T-cell (primary cell): ENCODE data around the gene FANCI. TPM values are rescaled to one million over a fixed set of nuclear protein-coding genes. Genes with fewer than 3 reads are reported as not detected.

Experiments used
- ATAC-seq, 4 experiments: fragments of 200-7000 bp in 3 of 4; fragments of 150-1000 bp in 1 of 4; cut with Tn5 transposase; replicated peaks in 1 of 4; 1 replicate in 3 of 4; 2 replicates in 1 of 4; pipeline ENCODE4 v1.10.0; 2021; ENCODE audit warnings: moderate library complexity in 3 of 4, mild to moderate bottlenecking in 2 of 4, moderate number of reproducible peaks in 1 of 4
- CTCF ChIA-PET, 2 donors: fragments of 300-600 bp; sonication (Branson Sonifier 250); formaldehyde crosslinking; loops; one replicate each; lab custom pipeline; 2022; ENCODE audit warnings: antibody characterized with exemption in 2 of 2; lab: Charles Lee
- POLR2A ChIA-PET, 2 donors: fragments of 300-600 bp; sonication (Branson Sonifier 250); formaldehyde crosslinking; loops; one replicate each; lab custom pipeline; 2022; ENCODE audit warnings: antibody characterized with exemption in 2 of 2; lab: Charles Lee
- DNase-seq, 35 experiments: peaks; one replicate each; pipeline versions ENCODE4 v3.0.0 to v3.0.0-alpha.2; 2013 to 2023
- H3K27ac ChIP-seq: one replicate; pipeline ENCODE4 v1.5.1; 2013; ENCODE audit warnings: low read length
- H3K27me3 ChIP-seq, 2 experiments: replicated peaks in 1 of 2; 1 replicate in 1 of 2; 2 replicates in 1 of 2; pipeline versions ENCODE4 v1.6.1 to v1.7.0; 2013; ENCODE audit warnings: low read length in 1 of 2, mixed read lengths in 1 of 2; ENCODE audit not compliant: control insufficient read depth in 2 of 2, insufficient read depth in 2 of 2; ENCODE audit errors: extremely low read depth in 1 of 2
- H3K36me3 ChIP-seq, 2 donors: 1 replicate in 1 of 2; 2 replicates in 1 of 2; pipeline versions ENCODE4 v1.6.1 to v1.7.0; 2013; ENCODE audit warnings: low read length in 1 of 2; ENCODE audit not compliant: control insufficient read depth in 2 of 2, insufficient read depth in 1 of 2; ENCODE audit errors: extremely low read depth in 1 of 2
- H3K4me1 ChIP-seq, 2 experiments: 1 replicate in 1 of 2; 2 replicates in 1 of 2; pipeline versions ENCODE4 v1.6.1 to v1.7.0; 2013; ENCODE audit warnings: low read length in 2 of 2, mixed read lengths in 1 of 2; ENCODE audit not compliant: insufficient read depth in 2 of 2, control insufficient read depth in 1 of 2; ENCODE audit errors: extremely low read depth in 1 of 2
- H3K4me3 ChIP-seq, 2 donors: 1 replicate in 1 of 2; 2 replicates in 1 of 2; pipeline versions ENCODE4 v1.5.1 to v1.7.0; 2013; ENCODE audit warnings: mild to moderate bottlenecking in 2 of 2, low read length in 1 of 2, moderate library complexity in 1 of 2; ENCODE audit not compliant: control insufficient read depth in 1 of 2; ENCODE audit errors: extremely low read depth in 1 of 2
- H3K9me3 ChIP-seq: 2 replicates; pipeline ENCODE4 v1.7.0; 2013
- H3K27ac Mint-ChIP-seq, 2 donors: one replicate each; pipeline ENCODE4 v1.8.0; 2020 to 2021; ENCODE audit warnings: mild to moderate bottlenecking in 2 of 2, mixed read lengths in 2 of 2
- H3K27me3 Mint-ChIP-seq, 2 donors: one replicate each; pipeline ENCODE4 v1.8.0; 2021 to 2022; ENCODE audit warnings: mixed read lengths in 2 of 2
- H3K36me3 Mint-ChIP-seq: one replicate; pipeline ENCODE4 v1.8.0; 2021; ENCODE audit warnings: mixed read lengths
- H3K4me1 Mint-ChIP-seq, 3 donors: one replicate each; pipeline ENCODE4 v1.8.0; 2020 to 2022; ENCODE audit warnings: mixed read lengths in 3 of 3, mild to moderate bottlenecking in 1 of 3
- H3K4me3 Mint-ChIP-seq, 3 donors: one replicate each; pipeline ENCODE4 v1.8.0; 2020 to 2022; ENCODE audit warnings: mild to moderate bottlenecking in 3 of 3, mixed read lengths in 3 of 3, moderate library complexity in 3 of 3
- H3K9me3 Mint-ChIP-seq, 3 donors: one replicate each; pipeline ENCODE4 v1.8.0; 2020 to 2022; ENCODE audit warnings: mixed read lengths in 3 of 3
- WGBS: methylation state at CpG from one replicate; pipeline ENCODE4 v1.1.5; 2013; ENCODE audit warnings: missing lambda C conversion rate; ENCODE audit not compliant: insufficient coverage; 5-methylcytosine and 5-hydroxymethylcytosine counted together
- total RNA-seq, 35 experiments: library from RNA in 6 of 35; stranded (reverse) in 6 of 35; fragments of 120-200 nt in 1 of 35; gene quantifications; one replicate each; pipeline versions ENCODE4 v1.2.1 to v1.2.4 and lab custom pipeline; 2013 to 2026

FANCI gene
- total RNA-seq, 5 donors from 2014 or later (not counting 1 experiment from before 2014, with no cell fraction given), result 9.8 to 14.6 (median 12.4) TPM

DNA sequence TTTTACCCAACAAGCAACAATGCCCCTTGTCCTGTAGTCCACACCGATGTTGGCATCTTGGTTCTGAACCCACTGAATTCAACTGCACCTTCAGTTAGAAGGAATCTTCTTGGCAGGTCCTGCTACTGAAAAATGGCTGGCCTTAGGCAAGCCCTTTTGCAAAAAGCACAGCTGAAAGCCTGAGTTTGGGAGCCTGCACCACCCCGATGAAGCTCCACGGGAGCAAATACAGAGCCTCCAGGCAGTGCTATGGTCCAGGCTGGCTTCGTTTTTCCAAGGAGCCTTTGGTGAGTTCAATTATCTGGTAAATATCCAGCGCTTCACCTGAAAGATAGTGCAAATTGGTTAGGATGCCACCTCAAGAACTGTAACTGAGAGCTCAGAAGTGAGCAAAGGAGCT is 72.7 kb downstream of the FANCI start:
- no peaks in the 10 kb centered on the region for H3K9me3 ChIP-seq
- no peaks in the 10 kb centered on the region for H3K4me1 ChIP-seq
- Mint-ChIP-seq H3K4me1 (peaks cover 3 to 22% (median 19%) of the 10 kb centered on the region in 3 donors), H3K27ac (peak overlapping the region in 1 of 2 donors; percentile 34), H3K36me3 (peaks cover 43% of the 10 kb centered on the region), H3K27me3 (no peaks in the 10 kb centered on the region), H3K4me3 (no peak overlapping the region), H3K9me3 (no peaks in the 10 kb centered on the region)
- DNase-seq (no peak), ATAC-seq (no peak)
- ChIA-PET CTCF (no interaction called here), POLR2A (no interaction called here)
- no peak overlapping the region for H3K4me3 ChIP-seq
- no peak overlapping the region for H3K27ac ChIP-seq
- 92% methylated on average over 5 of the region's 5 CpGs for WGBS
- no peaks in the 10 kb centered on the region for H3K27me3 ChIP-seq
- peaks cover 15 to 78% of the 10 kb centered on the region in 2 donors for H3K36me3 ChIP-seq

GRCh38 chr15:89317186-89317720 is 73.5 kb downstream of the FANCI start:
- WGBS, result 80% methylated on average over 1 of the region's 4 CpGs
- no peaks in the 10 kb centered on the region for H3K9me3 ChIP-seq
- ATAC-seq (no peak), DNase-seq (no peak)
- POLR2A ChIA-PET, result no interaction called here
- H3K27me3 Mint-ChIP-seq, result no peaks in the 10 kb centered on the region
- H3K27ac Mint-ChIP-seq, result peak overlapping the region; percentile 24
- H3K36me3 ChIP-seq, result peaks cover 22 to 83% of the 10 kb centered on the region in 2 donors
- CTCF ChIA-PET, result no interaction called here
- H3K4me3 Mint-ChIP-seq, result no peak overlapping the region
- no peak overlapping the region for H3K27ac ChIP-seq
- H3K36me3 Mint-ChIP-seq, result peaks cover 49% of the 10 kb centered on the region
- no peaks in the 10 kb centered on the region for H3K9me3 Mint-ChIP-seq
- no peaks in the 10 kb centered on the region for H3K4me1 ChIP-seq
- no peaks in the 10 kb centered on the region for H3K27me3 ChIP-seq
- H3K4me1 Mint-ChIP-seq, result peaks cover 3 to 17% (median 17%) of the 10 kb centered on the region in 3 donors
- no peak overlapping the region for H3K4me3 ChIP-seq

DNA sequence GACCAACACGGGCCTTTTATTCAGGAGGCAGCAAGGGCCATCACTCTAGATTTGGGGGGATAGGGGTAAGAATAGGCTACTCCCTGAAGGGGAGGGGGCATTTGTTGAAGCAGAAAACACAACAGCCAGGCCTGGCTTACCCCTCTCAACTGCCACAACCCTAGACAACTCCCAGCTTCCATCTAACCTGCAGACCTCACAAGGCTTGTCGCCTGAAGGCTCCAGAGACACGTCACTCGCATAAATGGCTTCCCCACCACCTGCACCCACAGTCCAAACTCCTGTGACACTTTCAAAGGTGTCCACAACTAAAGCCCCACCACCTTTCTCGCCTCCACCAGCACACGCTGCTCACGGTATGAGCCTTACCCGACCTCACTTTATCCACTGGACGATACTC is 75.9 kb downstream of the FANCI start:
- H3K4me3 ChIP-seq, result no peak overlapping the region
- H3K27ac Mint-ChIP-seq, result peak overlapping the region in 1 of 2 donors; percentile 50
- H3K4me1 ChIP-seq, result no peaks in the 10 kb centered on the region
- no peaks in the 10 kb centered on the region for H3K9me3 Mint-ChIP-seq
- ChIA-PET CTCF (no interaction called here), POLR2A (no interaction called here)
- H3K9me3 ChIP-seq, result no peaks in the 10 kb centered on the region
- no peak overlapping the region for H3K27ac ChIP-seq
- H3K4me1 Mint-ChIP-seq, result peaks cover 3 to 19% (median 17%) of the 10 kb centered on the region in 3 donors
- 95% methylated on average over 5 of the region's 9 CpGs for WGBS
- H3K36me3 ChIP-seq, result peaks cover 35 to 99% of the 10 kb centered on the region in 2 donors
- DNase-seq (no peak), ATAC-seq (no peak)
- H3K27me3 Mint-ChIP-seq, result no peaks in the 10 kb centered on the region
- no peaks in the 10 kb centered on the region for H3K27me3 ChIP-seq
- H3K4me3 Mint-ChIP-seq, result no peak overlapping the region
- H3K36me3 Mint-ChIP-seq, result peaks cover 67% of the 10 kb centered on the region

- Mint-ChIP-seq H3K27ac (peak overlapping the region in 1 of 2 donors; percentile 50), H3K9me3 (no peaks in the 10 kb centered on the region), H3K27me3 (no peaks in the 10 kb centered on the region), H3K4me1 (peaks cover 3 to 17% (median 16%) of the 10 kb centered on the region in 3 donors), H3K4me3 (no peak overlapping the region), H3K36me3 (peaks cover 68% of the 10 kb centered on the region)
- CTCF ChIA-PET, result no interaction called here
- DNase-seq (no peak), ATAC-seq (no peak)
- no peaks in the 10 kb centered on the region for H3K9me3 ChIP-seq
- H3K27ac ChIP-seq, result no peak overlapping the region
- POLR2A ChIA-PET, result no interaction called here
- WGBS, result 83% methylated on average over 2 of the region's 2 CpGs
- H3K4me1 ChIP-seq, result no peaks in the 10 kb centered on the region
- H3K4me3 ChIP-seq, result no peak overlapping the region
- no peaks in the 10 kb centered on the region for H3K27me3 ChIP-seq
- peaks cover 35 to 100% of the 10 kb centered on the region in 2 donors for H3K36me3 ChIP-seq
Observed at GRCh38 chr15:89320200-89320599, 76.4 kb downstream of the FANCI start.

- no peak overlapping the region for H3K27ac Mint-ChIP-seq
Observed at GRCh38 chr15:89321521-89322410, 78.0 kb downstream of the FANCI start.

DNA sequence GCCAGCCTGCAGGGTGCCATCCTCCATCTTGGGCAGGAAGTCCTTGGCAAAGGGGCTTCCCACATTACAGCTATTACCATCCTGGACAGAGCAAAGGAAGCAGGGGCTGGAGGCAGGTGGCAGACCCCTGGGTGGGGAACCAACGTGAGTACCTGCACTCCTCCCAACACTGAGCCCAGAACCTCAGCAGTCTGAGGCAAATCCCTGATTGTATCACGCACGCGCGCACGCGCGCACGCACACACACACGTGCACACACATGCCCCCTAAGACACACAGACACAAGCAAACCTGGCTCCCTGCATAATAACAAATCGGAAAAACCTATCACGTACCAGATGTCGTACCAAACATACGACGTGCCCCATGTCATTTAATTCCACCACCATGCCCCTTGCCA is 79.0 kb downstream of the FANCI start:
- Mint-ChIP-seq H3K4me3 (no peak overlapping the region), H3K9me3 (no peaks in the 10 kb centered on the region), H3K36me3 (peaks cover 68% of the 10 kb centered on the region), H3K27ac (peak overlapping the region in 1 of 2 donors; percentile 29), H3K4me1 (peaks cover 7 to 23% (median 14%) of the 10 kb centered on the region in 3 donors), H3K27me3 (no peaks in the 10 kb centered on the region)
- WGBS, result 97% methylated on average over 14 of the region's 15 CpGs
- POLR2A ChIA-PET, result interaction anchor here in 1 of 2 donors (0.6 kb wide), 1 partner anchor 228 kb away, joined by 3 read pairs; no protein-coding TSS in a partner anchor
- Histone ChIP-seq H3K27me3 (no peaks in the 10 kb centered on the region), H3K36me3 (peaks cover 44 to 100% of the 10 kb centered on the region in 2 donors), H3K9me3 (no peaks in the 10 kb centered on the region), H3K27ac (no peak overlapping the region), H3K4me1 (no peaks in the 10 kb centered on the region), H3K4me3 (no peak overlapping the region)
- ATAC-seq (no peak), DNase-seq (no peak)
- CTCF ChIA-PET, result no interaction called here

More at GRCh38 chr15:89321521-89322410, 78.0 kb downstream of the FANCI start:
- no peaks in the 10 kb centered on the region for H3K27me3 ChIP-seq
- no peak overlapping the region for H3K4me3 ChIP-seq
- 96% methylated on average over 9 of the region's 17 CpGs for WGBS
- H3K4me1 Mint-ChIP-seq, result peaks cover 3 to 17% (median 9%) of the 10 kb centered on the region in 3 donors
- H3K27ac ChIP-seq, result no peak overlapping the region
- H3K36me3 Mint-ChIP-seq, result peaks cover 68% of the 10 kb centered on the region
- no peak for ATAC-seq
- no peaks in the 10 kb centered on the region for H3K27me3 Mint-ChIP-seq
- ChIA-PET POLR2A (interaction anchor here in 1 of 2 donors (0.6 kb wide), 1 partner anchor 227 kb away, joined by 3 read pairs; no protein-coding TSS in a partner anchor), CTCF (no interaction called here)
- no peaks in the 10 kb centered on the region for H3K9me3 Mint-ChIP-seq
- no peaks in the 10 kb centered on the region for H3K4me1 ChIP-seq
- H3K4me3 Mint-ChIP-seq, result no peak overlapping the region
- no peak for DNase-seq
- no peaks in the 10 kb centered on the region for H3K9me3 ChIP-seq
- H3K36me3 ChIP-seq, result peaks cover 45 to 100% of the 10 kb centered on the region in 2 donors
